Stimulated activated naive CD4-positive, alpha-beta T cell (primary cell): ENCODE data around the gene TH.
"Not testable (repeated sequence)": the region's sequence is repeated elsewhere in the genome, so short reads cannot be mapped to it uniquely, and the experiment has no call there.

ENCODE experiments used
- DNase-seq, 6 experiments: peaks; one replicate each; lab custom pipeline; 2025; lab: John Stamatoyannopoulos, UW

TH gene

DNA sequence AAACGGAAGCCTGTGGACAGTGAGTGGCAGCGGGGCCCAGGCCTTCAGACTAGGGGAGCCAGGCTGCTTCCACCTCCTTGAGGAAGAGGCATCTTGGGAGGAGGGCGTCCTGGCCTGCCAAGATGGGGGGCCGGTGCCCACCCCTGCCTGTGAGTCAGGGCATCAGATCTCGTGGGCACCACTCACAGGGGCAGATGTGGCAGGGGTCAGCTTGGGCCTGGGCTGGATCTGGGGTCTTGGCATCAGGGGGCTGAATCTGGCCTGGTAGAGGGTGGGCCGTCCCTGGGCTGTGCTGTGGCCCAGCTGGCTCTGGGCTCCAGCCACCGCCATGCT, 24.1 kb upstream of the TH start:
- DNase-seq, result no peak

- peak; percentile 3 to 36 (median 25) for DNase-seq
Observed at GRCh38 chr11:2194877-2195755, 23.5 kb upstream of the TH start.

DNA sequence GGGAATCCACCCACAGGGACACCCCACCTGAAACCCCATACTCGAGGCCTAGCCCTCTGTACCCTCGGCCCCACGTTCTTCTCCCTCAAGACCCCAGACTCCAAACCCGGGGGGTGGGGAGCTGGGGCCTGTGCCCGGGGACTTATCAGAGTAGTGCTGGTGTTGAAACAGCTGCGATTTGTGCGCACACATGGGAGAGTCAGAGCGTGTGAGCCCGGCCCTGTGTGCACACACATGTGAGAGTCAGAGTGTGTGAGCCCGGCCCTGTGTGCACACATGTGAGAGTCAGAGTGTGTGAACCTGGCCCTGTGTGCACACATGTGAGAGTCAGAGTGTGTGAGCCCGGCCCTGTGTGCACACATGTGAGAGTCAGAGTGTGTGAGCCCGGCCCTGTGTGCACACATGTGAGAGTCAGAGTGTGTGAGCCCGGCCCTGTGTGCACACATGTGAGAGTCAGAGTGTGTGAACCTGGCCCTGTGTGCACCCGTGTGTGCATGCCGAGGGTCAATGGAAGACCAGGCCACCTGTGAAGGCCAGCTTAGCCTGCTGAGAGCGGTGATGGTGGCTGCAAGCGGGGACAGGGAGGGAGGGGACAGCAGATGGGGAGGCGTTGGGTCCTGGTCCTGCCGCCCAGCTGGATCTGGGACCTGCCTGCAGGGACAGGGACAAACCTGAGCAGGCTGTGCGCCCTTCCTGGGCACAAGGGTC, 22.4 kb upstream of the TH start:
- not testable (repeated sequence) for DNase-seq

DNA sequence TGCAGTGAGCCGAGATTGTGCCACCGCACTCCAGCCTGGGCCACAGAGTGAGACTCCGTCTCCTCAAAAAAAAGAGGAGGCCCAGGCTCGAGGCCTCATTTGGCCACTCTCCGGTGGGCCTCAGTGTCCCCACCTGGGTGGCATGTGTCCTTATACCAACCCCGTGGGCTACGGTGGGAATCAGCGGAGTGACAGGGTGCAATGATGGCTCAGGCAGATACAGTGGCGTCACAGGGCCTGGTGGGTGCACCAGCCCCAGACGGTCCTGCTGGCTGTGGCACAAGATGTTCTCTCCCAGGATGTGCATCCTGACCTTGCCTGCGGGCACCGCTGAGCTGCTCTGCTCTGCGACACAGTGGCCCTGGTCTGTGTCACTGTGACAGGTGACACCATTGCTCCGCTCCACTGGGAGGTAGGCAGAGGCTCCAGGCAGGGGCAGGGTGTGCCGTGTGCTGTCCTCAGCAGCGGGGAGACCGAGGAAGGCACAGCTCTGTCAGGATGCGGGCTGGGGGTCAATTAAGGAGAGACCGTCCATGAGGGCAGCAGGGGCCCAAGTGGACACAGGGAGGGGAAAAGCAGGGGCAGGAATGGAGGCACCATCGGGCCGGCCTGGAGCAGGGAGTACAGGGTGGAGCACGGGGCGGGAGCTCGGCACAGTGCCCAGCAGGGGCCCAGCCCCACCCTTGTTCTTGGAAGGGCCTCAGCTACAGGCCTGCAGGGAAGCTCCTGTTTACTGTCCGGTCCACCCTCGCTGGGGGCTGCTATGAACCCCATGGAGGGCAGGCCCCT, 21.7 kb upstream of the TH start:
- DNase-seq, result no peak

DNA sequence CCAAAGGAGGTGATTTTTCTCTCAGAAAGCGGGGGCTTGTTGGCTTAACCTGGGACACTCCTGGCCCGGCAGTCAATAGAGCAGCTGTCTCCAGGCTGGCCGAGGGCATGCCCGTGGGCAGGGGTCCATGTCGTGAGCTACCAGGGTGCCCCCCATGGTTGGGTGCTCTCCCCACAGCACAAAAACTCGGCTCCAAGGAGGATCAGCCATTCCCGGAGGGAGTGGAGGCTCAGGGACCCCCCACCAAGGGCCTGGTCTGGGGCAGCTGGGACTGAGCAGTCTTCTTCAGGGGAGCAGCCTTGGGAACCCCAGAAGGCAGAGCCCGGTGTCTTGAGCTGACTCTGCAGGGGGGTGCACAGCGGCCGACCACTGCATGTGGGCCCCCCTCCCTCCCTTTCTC, 20.8 kb upstream of the TH start:
- no peak for DNase-seq

GRCh38 chr11:2191883-2192282, 20.3 kb upstream of the TH start:
- no peak for DNase-seq

DNA sequence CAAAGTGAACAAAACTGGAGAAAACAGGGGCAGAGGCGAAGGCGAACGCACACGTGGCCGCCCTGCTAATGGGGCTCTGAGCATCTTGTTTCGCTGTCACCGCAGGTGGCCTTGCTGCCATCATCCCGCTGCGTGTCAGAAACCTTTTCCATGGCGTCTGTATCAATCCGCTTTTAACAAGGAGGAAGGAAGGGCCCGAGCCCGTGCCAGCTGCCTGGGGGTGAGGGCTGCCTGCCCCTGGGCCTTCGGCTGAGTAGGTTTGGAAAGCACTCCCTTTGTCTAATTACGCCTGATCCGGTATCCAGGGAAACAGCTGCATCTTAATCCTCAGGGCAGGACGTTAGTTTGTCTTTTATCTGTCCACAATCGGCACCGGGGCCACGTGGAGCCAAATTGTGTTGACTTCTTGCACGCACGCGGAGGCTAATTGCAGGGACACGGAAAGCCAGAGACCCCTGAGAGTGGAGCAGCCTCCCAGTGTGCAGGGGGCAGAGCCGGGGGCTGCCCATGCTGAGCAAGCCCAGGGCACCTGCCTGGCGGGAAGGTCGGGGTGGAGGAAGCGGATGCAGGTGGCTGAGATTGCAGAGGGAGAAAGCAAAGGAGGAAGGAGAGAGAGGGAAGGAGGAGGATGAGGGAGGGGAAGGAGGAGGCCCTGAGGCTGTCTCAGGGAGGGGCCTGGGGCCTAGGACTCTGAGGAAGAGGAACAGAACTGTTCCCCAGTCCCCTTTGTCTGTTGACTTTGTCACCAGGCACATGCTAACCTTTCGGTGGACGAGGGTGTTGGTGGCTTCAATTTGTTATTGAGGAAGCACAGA, 19.2 kb upstream of the TH start:
- DNase-seq, result no peak

DNA sequence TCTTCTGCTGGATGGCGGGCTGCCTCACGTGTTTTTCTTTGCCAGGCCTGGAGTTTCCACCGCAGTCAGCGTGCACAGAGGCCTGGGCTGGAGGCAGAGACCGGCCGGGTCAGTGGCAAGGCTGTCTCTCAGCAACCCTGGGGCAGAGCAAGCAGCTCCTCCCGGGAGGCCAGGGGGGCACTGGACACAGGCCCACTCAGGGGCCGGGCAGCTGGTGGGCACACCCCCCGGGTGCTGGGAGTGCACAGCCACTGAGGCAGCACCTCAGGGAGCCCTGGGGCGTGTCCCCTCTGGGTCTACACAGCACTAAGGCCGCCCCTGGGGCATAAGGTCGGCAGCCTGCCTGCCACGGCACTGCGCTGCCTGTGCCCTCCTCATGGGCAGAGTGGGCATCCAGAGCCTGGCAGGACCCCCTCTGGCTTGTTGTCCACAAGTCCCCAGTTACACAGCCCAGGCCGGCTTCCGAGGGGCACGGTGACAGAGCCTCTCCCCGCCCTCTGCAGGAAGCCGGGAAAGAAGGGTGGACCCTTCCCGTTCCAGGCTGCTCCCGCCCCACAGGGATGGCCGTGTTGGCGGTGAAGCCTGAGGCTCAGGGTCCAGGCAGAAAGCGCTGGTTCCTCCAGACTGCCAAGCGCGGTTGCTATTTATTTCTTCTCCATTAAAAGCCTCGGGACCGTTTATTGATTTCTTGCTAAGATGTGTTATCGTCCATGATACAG, 18.5 kb upstream of the TH start:
- DNase-seq, result no peak

GRCh38 chr11:2188745-2189144, 17.1 kb upstream of the TH start:
- no peak for DNase-seq

GRCh38 chr11:2187280-2187707, 15.7 kb upstream of the TH start:
- DNase-seq, result no peak

DNA sequence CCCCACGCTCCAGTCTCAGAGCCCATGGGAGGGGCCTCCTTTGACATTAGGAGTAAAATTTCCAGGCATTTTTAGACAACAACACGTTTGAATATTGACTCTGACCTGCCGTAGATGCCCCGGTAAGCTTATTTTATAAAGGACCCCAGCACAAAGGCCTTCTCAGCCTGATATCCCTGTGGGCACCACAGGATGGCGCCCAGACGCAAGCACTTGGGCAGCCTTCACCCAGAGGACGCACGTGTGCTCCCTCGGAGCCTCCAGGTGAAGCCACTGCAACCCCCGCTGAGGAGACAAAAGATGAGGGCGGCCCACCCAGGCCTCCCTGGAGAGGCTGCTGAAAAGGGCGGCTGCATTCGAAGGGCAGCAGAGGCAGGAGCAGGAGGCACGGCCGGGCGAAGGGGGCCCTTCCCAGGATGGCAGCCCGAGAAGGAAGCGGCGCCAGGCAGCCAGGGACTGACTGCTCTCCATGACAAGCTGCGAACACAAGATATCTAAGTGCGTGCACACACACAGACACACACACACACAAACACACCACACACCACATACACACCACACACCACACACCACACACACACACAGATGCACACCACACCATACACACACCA, 15.2 kb upstream of the TH start:
- peak; percentile 19 to 57 (median 34) for DNase-seq

DNA sequence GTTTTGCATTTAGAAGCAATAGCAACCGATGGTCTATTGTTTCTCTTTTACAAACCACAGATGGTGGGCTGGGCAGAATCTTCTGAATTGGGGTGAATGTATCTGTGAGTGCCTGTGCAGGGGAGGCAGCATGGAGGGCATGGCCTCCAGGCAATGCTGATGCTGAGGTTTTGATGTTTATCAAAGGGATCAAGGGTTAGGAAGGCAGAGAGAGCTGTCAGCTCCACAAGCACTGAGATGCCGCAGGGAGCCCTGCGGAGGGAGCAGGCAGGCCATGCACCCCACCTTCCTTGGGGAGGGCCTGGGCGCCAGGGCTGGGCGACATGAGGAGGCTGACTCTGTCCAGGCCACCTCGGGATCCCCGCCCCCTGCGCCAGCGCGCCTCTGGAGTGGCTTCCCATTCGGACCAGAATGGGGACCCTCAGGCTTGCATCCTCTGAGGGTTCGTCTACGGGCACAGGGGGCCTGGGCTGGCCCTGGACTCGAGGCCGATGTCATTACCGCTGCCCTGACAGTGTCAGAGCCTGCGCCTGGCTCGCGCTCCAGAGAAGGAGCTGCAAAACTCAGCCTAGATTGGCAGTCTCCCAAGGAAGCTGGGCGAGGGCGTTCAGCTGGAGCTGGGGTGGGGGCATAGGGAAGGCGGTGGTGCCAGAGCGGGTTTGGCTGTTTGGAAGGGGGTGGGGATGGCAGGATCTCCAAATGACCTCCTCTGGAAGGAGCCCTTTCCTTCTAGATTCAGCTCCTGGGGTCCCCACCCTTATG, 13.9 kb upstream of the TH start:
- DNase-seq, result no peak

- DNase-seq, result no peak
Observed at GRCh38 chr11:2182692-2183474, 11.3 kb upstream of the TH start.

DNA sequence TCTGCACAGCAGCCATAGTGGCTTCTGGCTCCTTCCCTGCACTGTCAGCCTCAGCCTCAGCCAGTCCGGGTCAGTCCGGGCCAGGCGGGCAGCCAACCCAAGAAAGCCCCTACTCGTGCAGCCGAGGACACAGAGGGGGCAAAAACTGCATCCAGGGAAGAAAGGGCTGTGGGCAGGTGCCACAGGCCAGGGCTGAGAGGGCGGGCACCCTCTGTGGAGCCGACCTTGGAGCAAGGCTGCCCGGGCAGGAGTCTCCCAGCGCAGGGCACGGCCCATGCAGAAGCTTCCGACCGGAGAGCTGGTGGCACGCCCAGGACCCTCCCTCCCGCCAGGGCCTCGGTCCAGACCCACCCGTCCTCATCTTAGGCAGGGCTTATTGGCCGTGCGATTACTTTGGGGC, 10.5 kb upstream of the TH start:
- no peak for DNase-seq

- DNase-seq, result no peak
Observed at GRCh38 chr11:2180789-2181370, 9.3 kb upstream of the TH start.

DNA sequence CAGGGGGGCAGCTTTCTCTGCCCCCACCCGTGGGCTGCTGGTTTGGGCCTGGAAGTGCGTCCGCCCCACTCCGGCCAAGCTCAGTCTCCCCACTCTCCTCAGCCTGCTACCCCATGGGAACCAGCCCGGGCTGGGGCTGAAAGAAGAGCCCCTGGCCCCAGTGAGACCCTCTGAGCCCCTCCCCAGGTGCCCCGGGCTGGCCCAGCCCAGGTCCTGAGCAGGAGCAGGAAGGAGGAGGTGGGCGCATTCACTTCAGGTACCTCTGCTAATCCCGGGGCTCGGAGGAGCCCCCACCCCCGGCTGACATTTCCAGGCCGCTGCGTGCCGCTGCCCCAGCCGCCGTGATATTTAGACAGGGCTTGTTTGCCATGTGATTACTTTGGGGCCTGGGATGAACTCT, 8.7 kb upstream of the TH start:
- no peak for DNase-seq

DNA sequence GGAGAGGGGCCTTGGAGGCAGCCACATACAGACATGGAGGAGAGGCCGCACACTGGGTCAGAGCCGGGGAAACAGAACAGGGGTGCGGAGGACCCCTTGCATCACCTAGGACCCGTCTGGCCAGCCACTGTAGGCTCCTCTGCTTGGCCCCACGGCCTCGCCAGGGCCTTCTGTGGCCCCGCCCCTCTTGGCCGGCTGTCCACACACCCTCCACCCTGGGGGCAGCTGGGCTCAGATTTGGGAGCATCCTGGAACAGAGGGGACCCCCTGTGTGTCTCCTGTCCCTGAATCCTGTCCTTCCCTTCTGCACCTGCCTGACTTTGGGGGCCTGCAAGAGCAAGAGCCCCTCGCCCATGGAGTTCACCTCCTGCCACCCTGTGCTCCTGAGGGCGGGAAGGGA, 7.9 kb upstream of the TH start:
- DNase-seq, result no peak

DNA sequence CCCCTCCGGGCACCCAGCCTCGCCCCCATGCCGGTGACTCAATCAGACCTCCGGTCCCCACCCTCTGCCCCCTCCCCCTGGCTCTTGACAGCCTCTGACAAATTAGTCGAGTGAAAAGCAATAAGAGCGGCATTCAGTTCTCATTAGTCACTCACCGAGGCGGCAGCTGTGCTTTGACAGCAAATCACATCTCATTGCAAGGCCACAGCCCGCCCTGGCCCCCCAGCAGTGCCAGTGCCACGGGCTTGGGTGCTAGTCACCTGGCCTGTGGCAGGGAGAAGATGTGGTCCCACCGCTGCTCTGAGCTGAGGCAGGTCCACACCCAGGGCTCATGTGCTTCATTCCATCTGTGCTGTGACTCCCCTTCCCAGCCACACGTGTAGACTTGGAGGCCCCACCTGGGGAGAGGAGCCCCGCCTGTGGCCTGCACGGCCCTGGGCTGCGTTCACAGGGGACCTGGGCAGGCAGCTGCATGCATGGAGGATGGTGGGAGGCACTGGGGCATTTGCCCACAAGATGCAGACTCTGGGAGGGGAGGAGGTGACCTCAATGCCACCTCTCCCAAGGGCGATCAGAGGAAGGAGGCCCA, 7.4 kb upstream of the TH start:
- DNase-seq, result no peak
